Activated CD4-positive, CD25-positive, alpha-beta regulatory T cell treated with anti-CD3 and anti-CD28 coated beads, Interleukin-2, amount 50 U/mL, for 16 hours (primary cell): Measurements from ENCODE around the gene BCAS4.
A peak's percentile ranks its signal among the peaks of the same experiment; 100 is the strongest.
"Not testable (repeated sequence)": the region's sequence is repeated elsewhere in the genome, so short reads cannot be mapped to it uniquely, and the experiment has no call there.

ENCODE experiments used
- DNase-seq: peaks from one replicate; pipeline ENCODE4 v3.0.0-alpha.2; 2020; ENCODE audit warnings: low read depth, low spot score

Gene BCAS4

DNA sequence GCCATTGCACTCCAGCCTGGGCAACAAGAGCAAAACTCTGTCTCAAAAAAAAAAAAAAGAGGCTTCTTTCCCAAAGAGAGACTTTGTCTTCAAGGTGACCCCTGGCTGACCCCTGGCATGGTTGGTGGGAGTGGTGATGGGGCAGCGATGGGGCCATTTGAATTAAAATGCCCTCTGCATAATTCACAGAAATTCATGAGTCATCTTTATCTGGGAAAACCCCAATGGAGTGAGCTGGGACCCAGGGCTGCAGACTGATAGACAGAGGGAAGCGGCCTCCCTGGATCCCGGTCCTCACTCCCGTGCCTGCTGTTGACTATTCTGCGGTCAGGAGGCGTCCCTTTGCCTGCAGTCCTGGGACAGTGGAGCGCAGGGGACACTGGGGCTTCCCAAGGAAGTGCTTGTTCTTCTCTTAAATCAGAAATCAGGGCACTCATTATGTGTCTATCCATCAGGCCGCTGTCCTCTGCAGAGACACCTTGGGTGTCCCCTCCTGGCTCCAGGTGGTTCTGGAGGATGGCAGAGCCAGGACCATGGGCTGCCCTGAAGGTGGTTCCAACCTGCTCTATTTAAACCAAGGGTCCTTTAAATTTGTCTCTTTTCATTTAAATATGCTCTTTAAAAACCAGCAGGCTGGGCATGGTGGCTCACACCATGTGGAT is 23.3 kb upstream of the BCAS4 start:
- not testable (repeated sequence) for DNase-seq

DNA sequence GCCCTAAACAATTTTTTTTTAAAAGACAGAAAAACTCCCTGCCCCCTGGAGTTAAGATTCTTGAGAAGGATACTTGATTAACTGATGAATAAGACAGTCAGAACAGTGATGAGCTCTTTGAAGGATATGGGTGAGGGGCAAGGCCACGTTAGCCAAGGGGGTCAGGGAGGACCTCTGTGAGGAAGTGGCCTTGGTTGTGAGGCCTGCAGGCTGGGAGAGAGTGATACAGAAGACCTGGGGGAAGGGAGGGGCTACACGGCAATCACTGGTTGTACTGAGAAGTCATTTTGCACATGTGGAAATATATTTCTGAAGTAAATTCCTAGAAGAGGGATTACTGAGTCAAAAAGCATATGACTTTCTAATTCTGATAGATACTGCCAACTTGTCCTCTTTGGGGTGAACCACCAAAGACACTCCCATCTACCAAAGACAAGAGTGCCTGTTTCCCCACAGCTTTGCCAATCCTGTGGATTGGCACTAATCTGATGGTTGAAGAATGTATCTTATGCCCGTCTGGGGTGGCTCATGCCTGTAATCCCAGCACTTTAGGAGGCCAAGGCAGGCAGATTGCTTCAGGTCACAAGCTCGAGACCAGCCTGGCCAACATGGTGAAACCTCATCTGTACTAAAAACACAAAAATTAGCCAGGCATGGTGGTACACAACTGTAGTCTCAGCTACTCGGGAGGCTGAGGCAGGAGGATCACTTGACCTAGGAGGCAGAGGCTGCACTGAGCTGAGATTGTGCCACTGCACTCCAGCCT is 22.3 kb upstream of the BCAS4 start:
- DNase-seq = no peak

DNA sequence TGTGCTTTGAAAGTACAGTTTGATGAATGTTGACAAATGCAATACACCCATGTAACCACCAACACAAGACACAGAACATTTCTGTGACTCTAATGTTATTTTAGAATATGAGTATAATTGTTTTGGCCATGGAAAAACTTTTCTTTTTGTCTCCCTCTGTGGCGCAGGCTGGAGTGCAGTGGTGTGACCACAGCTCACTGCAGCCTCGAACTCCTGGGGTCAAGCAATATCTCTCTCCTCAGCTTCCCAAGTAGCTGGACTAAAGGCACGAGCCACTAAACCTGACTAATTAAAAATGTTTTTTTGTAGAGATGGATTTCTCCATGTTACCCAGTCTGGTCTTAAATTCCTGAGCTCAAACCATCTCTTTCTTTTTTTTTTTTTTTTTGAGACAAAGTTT is 20.3 kb upstream of the BCAS4 start:
- no peak for DNase-seq

DNA sequence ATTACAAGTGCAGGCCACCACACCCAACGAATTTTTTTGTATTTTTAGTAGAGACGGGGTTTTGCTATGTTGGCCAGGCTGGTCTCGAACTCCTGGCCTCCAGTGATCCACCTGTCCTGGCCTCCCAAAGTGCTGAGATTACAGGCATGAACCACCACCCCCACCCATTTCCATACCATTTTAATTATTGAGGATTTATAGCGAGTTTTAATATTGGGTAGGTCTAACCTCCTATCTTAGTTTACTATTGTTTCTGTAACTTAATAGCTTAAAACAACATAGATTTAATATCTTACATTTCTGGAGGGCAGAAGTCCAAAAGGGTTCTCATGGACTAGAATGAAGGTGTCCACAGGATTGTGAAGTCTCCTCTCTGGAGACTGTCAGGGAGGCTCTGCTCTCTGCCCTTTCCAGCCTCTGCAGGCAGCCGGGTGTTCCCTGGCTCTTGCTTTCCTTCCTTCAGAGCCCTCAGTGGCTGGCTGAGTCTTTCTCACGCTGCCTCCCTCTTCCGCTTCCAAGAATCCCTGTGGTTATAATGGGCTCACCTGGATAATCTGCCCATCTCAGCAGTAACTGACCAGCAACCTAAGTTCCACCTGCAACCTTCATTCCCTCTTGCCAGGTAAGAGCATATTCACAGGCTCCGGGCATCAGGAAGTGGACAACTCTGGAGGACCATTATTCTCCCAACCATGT is 18.6 kb upstream of the BCAS4 start:
- DNase-seq = no peak

DNA sequence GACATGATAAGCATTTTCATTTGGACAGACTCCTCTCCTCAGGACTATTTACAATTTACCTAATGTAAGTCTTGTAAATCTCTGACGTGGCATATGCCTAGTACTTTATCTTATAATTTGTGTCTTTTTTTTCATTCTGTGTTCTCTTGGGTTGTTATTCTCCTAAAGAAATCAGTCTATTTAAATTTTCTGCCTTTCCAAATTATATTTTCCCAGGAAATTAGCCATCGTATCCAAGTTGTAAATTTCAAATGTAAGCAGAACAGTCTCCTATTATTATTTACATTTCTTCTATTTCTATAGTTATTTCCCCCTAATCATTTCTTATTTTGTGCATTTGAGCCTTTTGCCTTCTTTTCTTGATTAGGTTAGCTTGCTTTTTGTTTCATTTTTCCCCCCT is 17.5 kb upstream of the BCAS4 start:
- no peak for DNase-seq

DNA sequence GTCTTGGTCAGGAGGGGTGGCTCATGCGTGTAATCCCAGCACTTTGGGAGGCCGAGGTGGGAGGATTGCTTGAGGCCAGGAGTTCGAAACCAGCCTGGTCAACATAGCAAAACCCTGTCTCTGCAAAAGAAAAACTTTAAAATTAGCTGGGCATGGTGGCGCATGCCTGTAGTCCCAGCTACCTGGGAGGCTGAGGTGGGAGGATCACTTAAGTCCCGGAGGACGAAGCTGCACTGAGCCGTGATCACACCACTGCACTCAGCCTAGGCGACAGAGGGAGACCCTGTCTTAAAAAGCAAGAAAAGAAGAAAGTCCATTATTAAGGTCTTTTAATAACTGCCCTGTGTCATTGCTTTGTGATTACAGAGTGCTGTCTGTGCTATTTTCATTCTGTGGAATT is 15.9 kb upstream of the BCAS4 start:
- not testable (repeated sequence) for DNase-seq

DNA sequence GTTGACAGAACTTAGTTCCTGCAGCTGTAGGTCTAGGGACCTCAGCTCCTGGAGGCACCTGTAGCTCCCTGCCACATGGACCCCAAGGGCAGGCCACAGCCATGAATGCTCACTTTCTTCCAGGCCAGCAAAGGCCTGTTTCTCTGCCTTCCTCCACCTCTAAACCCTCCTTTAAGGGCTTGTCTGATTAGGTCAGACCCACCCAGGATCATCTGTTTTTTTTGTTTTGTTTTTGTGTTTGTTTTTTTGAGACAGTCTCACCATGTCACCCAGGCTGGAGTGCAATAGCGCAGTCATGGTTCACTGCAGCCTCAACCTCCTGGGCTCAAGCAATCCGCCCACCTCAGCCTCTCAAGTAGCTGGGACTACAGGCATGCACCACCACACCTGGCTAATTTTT is 11.5 kb upstream of the BCAS4 start:
- DNase-seq = no peak

DNA sequence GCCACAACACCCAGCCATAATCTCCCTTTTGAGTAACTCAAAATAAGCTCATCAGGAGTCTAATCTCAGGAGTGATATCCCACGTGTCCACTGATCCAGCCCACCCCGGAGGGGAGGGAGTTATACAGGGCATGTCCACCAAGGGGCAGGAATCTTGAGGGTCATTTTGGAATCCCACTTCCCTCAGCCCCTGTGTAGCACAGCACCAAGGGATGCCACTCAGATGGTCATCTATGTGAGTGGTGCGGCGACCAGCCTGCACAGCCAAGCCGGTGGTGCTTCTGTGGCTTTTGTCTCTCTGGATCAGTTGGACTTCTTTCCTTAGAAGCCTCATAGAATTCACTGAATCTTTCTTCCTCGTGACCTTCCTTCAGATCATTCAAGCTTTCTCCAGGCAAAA is 11.0 kb upstream of the BCAS4 start:
- no peak for DNase-seq

DNA sequence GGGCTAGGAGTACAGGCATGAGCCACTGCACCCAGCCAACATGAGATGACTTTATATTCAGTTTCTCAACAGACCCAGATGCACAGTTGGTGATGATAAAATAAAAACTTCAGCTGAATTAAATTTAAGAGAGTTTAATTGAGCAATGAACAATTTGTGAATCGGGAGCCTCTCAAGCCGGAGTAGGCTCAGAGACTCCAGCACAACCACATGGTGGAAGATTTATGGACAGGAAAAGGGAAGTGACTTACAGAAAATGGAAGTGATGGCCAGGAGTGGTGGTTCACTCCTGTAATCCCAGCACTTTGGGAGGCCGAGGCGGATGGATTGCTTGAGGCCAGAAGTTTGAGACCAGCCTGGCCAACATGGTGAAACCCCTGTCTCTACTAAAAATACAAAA is 10.4 kb upstream of the BCAS4 start:
- DNase-seq = no peak

DNA sequence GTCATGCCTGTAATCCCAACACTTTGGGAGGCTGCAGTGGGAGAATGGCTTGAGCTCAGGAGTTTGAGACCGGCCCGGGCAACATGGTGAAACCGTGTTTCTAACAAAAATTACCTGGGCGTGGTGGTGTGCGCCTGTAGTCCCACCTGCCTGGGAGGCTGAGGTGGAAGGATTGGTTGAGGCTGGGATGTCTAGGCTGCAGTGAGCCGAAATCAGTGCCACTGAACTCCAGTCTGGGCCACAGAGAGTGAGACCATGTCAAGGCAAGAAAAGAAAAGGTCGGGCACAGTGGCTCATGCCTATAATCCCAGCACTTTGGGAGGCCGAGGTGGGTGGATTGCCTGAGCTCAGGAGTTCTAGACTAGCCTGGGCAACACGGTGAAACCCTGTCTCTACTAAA is 8.2 kb upstream of the BCAS4 start:
- no peak for DNase-seq

DNA sequence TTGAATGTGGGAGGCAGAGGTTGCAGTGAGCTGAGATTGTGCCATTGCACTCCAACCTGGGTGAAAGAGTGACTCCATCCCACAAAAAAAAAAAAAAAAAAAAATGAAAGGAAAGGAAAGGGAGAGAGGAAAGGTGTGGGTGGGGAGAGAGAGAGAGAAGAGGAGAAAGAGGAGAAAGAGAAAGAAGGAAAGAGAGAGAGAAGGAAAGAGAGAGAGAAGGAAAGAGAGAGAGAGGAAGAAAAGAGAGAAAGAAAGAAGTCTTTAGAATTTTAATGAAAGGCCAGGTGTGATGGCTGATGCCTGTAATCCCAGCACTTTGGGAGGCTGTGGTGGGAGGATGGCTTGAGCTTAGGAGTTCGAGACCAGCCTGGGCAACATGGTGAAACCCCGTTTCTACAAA is 7.7 kb upstream of the BCAS4 start:
- no peak for DNase-seq

DNA sequence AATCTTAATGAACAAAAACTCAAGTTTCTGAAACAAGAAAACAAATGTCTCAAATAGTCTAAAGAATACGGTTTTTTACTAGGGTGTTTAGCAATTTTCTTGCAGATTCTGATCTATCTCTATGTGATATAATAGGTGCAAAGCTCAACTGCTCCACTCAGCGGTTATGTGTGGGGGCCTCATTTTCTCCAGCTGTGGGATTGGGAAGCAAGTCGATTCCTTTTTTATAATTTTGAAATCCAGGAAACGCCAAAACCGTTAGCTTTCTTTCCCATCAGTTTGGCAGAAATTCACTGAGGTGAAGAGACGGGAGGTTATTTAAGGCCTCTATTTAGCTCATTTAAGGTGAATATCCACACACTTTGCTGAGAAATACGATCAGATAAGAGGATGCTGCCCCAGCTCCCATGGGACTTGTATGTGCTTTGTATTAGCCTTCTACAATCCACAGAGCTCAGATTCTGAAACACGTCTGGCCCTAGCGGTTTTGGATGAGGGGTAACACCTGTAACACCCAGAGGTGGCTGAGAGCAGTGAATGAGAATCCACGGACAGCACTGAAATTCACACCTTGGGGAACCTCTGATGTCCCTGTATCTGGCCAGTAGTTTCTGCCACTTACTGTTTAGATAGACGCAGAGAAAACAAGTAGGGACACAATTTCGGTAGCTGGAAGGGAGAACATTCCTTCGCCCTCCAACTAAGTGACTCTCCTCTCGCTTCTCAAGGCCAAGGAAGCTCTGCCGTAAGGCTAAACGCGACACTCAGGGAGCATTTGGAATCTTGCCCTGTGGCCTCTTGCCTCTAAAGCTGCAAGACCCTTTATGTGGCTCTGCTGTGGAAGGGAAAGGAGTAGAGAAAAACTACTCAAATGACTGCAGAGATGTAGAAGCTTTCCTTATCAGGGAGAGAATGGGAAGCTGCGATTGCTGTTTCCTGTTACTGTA is 6.5 kb upstream of the BCAS4 start:
- DNase-seq = no peak

DNA sequence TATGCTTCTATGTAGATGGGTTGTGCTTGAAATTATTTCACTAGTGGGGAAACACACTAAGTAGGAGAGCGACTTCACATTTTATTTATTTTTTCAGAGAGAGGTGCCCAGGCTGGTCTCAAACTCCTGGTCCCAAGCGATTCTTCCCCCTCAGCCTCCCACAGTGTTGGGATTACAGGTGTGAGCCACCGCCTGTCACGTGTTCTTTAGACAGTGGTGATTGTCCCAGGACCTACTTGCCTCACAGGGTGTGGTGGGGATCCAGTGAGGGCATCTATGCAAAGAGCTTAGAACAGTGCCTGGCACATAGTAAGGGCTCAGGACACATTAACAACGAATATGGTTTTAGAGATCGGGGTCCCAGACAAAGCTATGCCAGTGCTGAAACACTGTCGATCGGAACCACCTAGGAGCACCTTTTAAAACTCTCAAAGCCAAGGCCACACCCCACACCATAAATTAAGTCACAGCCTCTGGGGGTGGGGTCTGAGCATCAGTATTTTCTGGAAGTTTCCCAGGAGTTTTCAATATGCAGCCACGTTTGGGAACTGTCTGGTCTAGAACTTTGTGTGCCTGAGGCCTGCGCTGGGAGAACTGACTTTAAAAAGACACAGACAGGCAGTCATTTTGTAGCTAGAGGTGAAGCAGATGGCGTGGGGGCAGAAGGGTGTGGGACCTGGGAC is 4.8 kb upstream of the BCAS4 start:
- no peak for DNase-seq

DNA sequence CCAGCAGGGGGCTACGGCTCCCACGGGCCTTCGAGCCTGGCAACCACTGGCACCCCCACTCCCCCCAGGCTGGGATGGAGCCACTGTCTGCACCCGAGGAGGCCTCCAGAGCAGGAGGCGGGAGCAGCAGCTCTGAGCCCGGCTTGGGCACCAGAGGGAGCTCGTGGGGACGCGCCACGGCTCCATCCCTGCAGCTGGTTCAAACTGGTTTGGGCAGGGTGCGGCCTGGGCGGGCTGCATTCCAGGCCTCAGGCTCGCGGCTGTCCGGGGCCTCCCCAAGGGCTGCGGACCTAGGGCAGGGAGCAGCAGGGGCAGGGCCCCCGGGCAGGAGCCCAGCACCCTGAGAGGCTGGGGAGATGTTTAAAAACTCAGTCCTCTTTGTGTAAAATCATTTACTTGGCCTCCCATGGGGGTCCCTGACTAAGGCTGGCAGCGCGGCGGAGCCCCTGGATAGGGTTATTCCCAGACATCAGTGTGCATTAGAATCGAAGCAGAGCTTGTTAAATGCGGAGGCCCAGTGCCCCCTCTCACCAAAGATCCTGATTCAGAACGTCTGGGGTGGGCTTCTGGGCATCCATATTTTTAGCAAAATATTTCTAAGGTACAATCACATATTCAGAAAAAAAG is 4.1 kb upstream of the BCAS4 start:
- peak; percentile 55 for DNase-seq

DNA sequence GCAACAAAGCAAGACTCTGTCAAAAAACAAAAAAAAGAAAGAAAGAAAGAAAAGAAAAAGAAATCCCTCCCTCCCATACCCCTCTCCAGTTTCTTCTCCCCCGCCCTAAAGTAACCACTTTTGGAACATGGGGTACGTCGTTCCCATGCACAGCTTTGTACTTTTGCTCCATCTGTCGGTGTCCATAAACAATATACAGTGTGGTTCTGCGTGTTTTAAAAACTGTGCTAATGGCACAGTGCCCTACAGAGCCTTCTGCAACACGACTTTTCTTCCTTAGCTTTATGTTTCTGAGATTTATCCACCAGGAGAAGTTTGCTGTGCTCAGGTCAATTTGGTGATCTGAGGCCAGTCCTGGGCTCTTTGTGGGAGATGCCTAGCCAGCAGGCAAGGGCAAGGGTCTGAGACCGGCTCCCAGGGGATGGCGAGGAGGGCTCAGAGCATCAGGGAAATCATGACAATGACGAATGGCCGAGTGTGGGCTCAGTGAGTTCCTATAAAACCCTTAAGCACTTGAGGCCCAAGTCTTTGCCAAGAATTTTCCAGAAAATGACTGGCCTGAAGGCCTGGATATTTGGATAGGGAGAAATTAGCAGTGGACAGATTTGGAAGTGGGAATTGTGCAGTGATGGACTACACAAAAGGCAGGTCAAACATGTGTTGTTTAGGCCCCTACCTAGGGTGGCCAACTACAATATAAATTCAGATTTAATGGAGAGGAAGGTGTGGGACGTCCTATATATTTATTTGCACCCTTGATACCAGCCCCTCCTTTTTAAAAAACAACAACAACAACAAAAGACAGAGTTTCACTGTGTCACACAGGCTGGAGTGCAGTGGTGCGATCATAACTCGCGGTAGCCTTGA is 1.9 kb upstream of the BCAS4 start:
- DNase-seq = no peak

DNA sequence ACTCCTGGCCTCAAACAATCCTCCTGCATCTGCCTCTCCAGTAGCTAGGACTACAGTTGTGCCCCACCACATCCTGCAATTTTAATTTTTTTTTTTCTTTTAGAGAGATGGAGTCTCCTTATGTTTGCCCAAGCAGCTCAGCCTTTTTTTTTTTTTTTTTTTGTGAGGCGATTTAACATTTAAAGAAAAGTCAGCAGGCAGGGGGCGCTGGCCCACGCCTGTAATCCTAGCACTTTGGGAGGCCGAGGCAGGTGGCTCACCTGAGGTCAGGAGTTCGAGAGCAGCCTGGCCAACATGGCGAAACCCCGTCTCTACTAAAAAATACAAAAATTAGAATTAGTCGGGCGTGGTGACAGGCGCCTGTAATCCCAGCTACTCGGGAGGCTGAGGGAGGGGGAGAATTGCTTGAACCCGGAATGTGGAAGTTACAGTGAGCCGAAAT is 1.3 kb upstream of the BCAS4 start:
- not testable (repeated sequence) for DNase-seq

DNA sequence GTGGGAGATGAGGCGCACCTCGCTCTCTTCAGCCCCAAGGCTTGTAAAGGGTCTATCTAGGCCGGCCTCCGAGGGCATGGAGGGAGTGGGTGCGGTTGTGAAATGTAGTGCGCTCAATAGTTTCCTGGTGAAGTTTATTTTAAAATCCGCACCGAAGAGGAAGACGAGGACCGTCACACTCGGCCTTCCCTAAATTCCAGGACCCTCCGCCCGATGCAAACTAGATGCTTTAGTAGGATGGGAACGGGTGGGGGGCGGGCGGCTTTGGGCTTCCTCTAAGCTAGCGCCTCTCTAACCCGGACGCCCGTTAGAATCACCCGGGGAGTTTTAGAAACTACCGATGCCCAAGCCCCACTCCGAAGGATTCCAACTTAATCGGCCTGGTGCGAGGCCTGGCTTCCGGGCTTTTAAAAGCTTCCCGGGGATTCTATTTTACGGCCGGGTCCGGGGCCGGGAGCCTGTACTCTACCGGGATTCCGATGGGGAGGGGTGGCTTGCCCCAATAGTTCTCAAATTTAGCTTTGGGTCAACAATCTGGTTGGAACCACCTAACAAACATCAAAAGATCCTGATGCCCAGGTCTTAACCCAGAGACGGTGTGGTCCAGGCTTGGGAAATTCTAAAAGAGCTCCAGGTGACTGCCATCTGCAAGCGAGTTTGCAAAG is 548 bp upstream of the BCAS4 start:
- DNase-seq = no peak

DNA sequence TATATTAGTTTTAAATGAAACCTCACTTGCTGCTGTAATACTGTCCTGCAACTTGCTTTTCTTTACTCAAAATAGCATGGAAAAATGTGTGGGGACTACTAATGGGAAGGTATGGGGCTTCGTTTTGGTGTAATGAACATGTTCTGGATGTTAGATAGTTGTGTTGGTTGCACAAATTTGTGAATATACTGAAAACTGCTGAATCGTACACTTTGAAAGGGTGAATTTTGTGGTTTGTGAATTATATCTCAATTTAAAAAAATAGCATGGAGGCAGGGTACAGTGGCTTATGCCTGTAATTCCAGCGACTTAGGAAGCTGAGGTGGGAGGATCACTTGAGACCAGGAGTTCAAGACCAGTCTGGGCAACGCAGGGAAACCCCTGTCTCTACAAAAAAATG is 2.3 kb downstream of the BCAS4 start:
- DNase-seq = no peak

DNA sequence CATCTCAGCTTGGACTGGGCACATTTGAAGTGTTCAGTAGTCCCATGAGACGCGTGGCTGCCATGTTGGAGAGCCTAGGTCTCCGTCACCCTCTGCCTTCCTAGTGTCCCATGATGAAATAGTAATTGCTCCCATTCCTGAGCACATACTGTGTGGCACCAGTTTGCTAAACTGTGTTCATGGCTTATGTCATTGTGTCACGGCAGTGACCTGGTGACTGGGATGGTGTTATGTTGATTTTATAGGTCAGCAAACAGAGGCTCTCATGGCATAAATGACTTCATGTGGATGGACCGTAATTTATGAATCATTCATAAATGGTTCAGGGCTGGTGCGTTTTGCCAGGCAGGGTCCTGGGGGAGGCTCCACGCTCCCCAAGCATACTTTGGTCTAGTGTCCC is 3.8 kb downstream of the BCAS4 start:
- DNase-seq = no peak
